Ishikawa (cell line): ENCODE results near the gene MC1R.

Source experiments
- CEBPB ChIP-seq: IDR thresholded peaks from 2 replicates; pipeline ENCODE4 v1.6.1; 2012
- CREB1 ChIP-seq: IDR thresholded peaks from 2 replicates; pipeline ENCODE4 v1.6.1; 2012; ENCODE audit warnings: low read depth
- EGR1 ChIP-seq: IDR thresholded peaks from 2 replicates; pipeline ENCODE4 v1.6.1; 2012
- EP300 ChIP-seq: IDR thresholded peaks from 2 replicates; pipeline ENCODE4 v1.6.1; 2012; ENCODE audit warnings: borderline replicate concordance
- FOXM1 ChIP-seq: IDR thresholded peaks from 2 replicates; pipeline ENCODE4 v1.6.1; 2012; ENCODE audit warnings: low read depth, borderline replicate concordance
- MAX ChIP-seq: IDR thresholded peaks from 2 replicates; pipeline ENCODE4 v1.6.1; 2012
- NFIC ChIP-seq: IDR thresholded peaks from 2 replicates; pipeline ENCODE4 v1.6.1; 2012
- RAD21 ChIP-seq: IDR thresholded peaks from 2 replicates; pipeline ENCODE4 v1.6.1; 2012; ENCODE audit warnings: low read depth
- TAF1 ChIP-seq: IDR thresholded peaks from 2 replicates; pipeline ENCODE4 v1.6.1; 2012; ENCODE audit warnings: low read depth, mild to moderate bottlenecking
- TEAD4 ChIP-seq: IDR thresholded peaks from 2 replicates; pipeline ENCODE4 v1.6.1; 2012
- YY1 ChIP-seq: IDR thresholded peaks from 2 replicates; pipeline ENCODE4 v1.6.1; 2012; ENCODE audit warnings: low read depth
- TF ChIP-seq, protein P1 (sequence below): IDR thresholded peaks from 2 replicates; pipeline ENCODE4 v1.6.1; 2012
- TF ChIP-seq, protein P2 (sequence below): IDR thresholded peaks from 2 replicates; pipeline ENCODE4 v1.6.1; 2012; ENCODE audit warnings: low read depth, mild to moderate bottlenecking

GRCh38 chr16:89880477-89881367 is 37.9 kb upstream of the MC1R start:
- TF ChIP-seq TAF1 (no peak), TEAD4 (no peak), EP300 (no peak), MAX (no peak), RAD21 (no peak), NFIC (no peak), YY1 (no peak), FOXM1 (no peak), CEBPB (no peak), CREB1 (no peak), EGR1 (no peak)
- TF ChIP-seq, protein P1, sequence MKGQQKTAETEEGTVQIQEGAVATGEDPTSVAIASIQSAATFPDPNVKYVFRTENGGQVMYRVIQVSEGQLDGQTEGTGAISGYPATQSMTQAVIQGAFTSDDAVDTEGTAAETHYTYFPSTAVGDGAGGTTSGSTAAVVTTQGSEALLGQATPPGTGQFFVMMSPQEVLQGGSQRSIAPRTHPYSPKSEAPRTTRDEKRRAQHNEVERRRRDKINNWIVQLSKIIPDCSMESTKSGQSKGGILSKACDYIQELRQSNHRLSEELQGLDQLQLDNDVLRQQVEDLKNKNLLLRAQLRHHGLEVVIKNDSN: no peak
- TF ChIP-seq, protein P2, sequence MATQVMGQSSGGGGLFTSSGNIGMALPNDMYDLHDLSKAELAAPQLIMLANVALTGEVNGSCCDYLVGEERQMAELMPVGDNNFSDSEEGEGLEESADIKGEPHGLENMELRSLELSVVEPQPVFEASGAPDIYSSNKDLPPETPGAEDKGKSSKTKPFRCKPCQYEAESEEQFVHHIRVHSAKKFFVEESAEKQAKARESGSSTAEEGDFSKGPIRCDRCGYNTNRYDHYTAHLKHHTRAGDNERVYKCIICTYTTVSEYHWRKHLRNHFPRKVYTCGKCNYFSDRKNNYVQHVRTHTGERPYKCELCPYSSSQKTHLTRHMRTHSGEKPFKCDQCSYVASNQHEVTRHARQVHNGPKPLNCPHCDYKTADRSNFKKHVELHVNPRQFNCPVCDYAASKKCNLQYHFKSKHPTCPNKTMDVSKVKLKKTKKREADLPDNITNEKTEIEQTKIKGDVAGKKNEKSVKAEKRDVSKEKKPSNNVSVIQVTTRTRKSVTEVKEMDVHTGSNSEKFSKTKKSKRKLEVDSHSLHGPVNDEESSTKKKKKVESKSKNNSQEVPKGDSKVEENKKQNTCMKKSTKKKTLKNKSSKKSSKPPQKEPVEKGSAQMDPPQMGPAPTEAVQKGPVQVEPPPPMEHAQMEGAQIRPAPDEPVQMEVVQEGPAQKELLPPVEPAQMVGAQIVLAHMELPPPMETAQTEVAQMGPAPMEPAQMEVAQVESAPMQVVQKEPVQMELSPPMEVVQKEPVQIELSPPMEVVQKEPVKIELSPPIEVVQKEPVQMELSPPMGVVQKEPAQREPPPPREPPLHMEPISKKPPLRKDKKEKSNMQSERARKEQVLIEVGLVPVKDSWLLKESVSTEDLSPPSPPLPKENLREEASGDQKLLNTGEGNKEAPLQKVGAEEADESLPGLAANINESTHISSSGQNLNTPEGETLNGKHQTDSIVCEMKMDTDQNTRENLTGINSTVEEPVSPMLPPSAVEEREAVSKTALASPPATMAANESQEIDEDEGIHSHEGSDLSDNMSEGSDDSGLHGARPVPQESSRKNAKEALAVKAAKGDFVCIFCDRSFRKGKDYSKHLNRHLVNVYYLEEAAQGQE: no peak
